Glutamatergic neuron (in vitro differentiated cells): ENCODE measurements around the gene SMARCA5. TPM values are rescaled to one million over a fixed set of nuclear protein-coding genes. Genes with fewer than 3 reads are reported as not detected.
"Not testable (repeated sequence)": the region's sequence is repeated elsewhere in the genome, so short reads cannot be mapped to it uniquely, and the experiment has no call there.

ENCODE experiments used
- DNase-seq: peaks from one replicate; pipeline ENCODE4 v3.0.0; 2022
- H3K27ac Mint-ChIP-seq: one replicate; pipeline ENCODE4 v1.8.0; 2020; ENCODE audit warnings: mild to moderate bottlenecking, mixed read lengths, inconsistent platforms; ENCODE audit not compliant: unreplicated experiment
- H3K27me3 Mint-ChIP-seq: one replicate; pipeline ENCODE4 v1.8.0; 2020; ENCODE audit warnings: mild to moderate bottlenecking, moderate library complexity, mixed read lengths, inconsistent platforms; ENCODE audit not compliant: unreplicated experiment
- H3K36me3 Mint-ChIP-seq: one replicate; pipeline ENCODE4 v1.8.0; 2020; ENCODE audit warnings: mild to moderate bottlenecking, mixed read lengths, inconsistent platforms; ENCODE audit not compliant: unreplicated experiment
- H3K4me1 Mint-ChIP-seq: one replicate; pipeline ENCODE4 v1.8.0; 2020; ENCODE audit warnings: mild to moderate bottlenecking, low read depth, mixed read lengths, inconsistent platforms; ENCODE audit not compliant: unreplicated experiment
- H3K4me3 Mint-ChIP-seq: one replicate; pipeline ENCODE4 v1.8.0; 2020; ENCODE audit warnings: mild to moderate bottlenecking, mixed read lengths, inconsistent platforms; ENCODE audit not compliant: unreplicated experiment
- H3K9me3 Mint-ChIP-seq: one replicate; pipeline ENCODE4 v1.8.0; 2020; ENCODE audit warnings: mild to moderate bottlenecking, moderate library complexity, mixed read lengths, inconsistent platforms; ENCODE audit not compliant: unreplicated experiment
- total RNA-seq: library from RNA; stranded (reverse); fragmentation: NEBNext Ultra II Directional; extraction: Animal tissue kit (Norgen Biotek cat#: 25700); gene quantifications from one replicate; pipeline ENCODE4 v1.2.1, GENCODE V29; 2021; ENCODE audit not compliant: unreplicated experiment
- TF ChIP-seq, protein P1 (sequence below): fragments of 200-600 bp; sonication (generic); IDR thresholded peaks from one replicate; pipeline ENCODE4 v1.5.0; 2021; ENCODE audit not compliant: partially characterized antibody, unreplicated experiment

Gene SMARCA5
- total RNA-seq, 1 donor from 2014 or later: 107 TPM

DNA sequence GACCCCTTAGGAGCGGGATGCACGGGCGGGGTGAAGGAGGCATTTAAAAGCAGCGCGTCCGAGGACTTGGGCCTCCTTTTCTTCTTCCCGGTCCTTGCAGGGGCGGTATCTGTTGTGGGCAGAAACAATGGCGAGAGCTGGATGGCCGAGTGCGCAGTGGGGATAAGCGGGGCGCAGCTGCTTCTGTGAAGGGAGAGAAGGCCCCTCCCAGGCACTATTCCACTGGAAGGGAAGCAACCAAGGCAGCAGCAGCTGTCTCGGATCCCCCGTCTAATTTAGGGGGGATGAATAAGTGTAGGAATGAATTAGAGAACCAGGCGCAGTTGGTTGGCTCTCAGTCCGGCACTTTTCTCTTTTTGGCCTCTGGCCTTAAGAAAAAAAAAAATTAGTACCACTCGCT, 995 bp downstream of the SMARCA5 start:
- peaks cover 4% of the 10 kb centered on the region for H3K36me3 Mint-ChIP-seq
- peaks cover 19% of the 10 kb centered on the region for H3K4me1 Mint-ChIP-seq
- peaks cover 15% of the 10 kb centered on the region for H3K27me3 Mint-ChIP-seq
- peak overlapping the region; percentile 100 for H3K27ac Mint-ChIP-seq
- peak overlapping the region; percentile 100 for H3K4me3 Mint-ChIP-seq
- DNase-seq: peak; percentile 77
- H3K9me3 Mint-ChIP-seq: peaks cover 16% of the 10 kb centered on the region
- TF ChIP-seq, protein P1, sequence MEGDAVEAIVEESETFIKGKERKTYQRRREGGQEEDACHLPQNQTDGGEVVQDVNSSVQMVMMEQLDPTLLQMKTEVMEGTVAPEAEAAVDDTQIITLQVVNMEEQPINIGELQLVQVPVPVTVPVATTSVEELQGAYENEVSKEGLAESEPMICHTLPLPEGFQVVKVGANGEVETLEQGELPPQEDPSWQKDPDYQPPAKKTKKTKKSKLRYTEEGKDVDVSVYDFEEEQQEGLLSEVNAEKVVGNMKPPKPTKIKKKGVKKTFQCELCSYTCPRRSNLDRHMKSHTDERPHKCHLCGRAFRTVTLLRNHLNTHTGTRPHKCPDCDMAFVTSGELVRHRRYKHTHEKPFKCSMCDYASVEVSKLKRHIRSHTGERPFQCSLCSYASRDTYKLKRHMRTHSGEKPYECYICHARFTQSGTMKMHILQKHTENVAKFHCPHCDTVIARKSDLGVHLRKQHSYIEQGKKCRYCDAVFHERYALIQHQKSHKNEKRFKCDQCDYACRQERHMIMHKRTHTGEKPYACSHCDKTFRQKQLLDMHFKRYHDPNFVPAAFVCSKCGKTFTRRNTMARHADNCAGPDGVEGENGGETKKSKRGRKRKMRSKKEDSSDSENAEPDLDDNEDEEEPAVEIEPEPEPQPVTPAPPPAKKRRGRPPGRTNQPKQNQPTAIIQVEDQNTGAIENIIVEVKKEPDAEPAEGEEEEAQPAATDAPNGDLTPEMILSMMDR: no peak

DNA sequence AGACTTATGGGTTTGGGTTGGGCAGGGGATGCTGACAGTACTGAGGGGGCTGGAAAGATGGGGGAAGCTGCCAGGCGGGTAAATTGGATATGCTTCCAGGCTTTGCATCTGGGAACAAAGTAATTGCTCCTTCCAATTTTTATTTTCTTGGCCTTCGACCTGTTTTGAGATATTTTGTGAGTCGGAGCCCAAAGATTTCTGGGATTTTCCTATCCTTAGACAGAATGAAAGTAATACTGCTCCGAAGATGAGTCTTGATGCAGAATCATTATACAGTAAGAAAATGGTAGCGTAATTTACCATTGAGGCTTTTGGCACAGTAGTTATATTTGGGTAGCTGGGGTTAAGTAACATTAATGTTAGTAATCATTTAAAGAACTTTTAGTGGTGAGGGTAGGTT, 1.4 kb downstream of the SMARCA5 start:
- H3K4me1 Mint-ChIP-seq: peaks cover 22% of the 10 kb centered on the region
- peaks cover 4% of the 10 kb centered on the region for H3K36me3 Mint-ChIP-seq
- H3K4me3 Mint-ChIP-seq: peak overlapping the region; percentile 100
- peaks cover 15% of the 10 kb centered on the region for H3K27me3 Mint-ChIP-seq
- H3K27ac Mint-ChIP-seq: peak overlapping the region; percentile 100
- no peak for DNase-seq
- TF ChIP-seq, protein P1: no peak
- H3K9me3 Mint-ChIP-seq: peaks cover 16% of the 10 kb centered on the region

DNA sequence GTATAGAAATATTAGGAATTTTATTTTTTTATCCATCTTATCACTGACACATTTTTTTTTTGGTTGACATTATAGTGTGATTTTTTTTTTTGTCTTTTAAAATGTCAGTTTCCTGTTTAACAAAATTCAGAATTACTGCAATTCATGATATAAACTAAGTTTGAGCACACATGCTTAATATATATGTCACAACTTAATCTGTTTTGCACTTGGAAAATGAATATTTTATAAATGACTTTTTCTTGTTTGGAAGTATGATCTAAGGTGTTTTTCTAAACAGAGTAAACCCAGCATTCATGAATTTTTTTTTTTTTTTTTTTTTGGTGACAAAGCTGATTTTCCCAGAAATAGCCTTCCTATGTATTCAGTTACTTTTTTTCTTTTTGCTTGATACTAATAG, 2.4 kb downstream of the SMARCA5 start:
- TF ChIP-seq, protein P1: no peak
- H3K4me3 Mint-ChIP-seq: peak overlapping the region; percentile 100
- peaks cover 23% of the 10 kb centered on the region for H3K4me1 Mint-ChIP-seq
- H3K36me3 Mint-ChIP-seq: peaks cover 4% of the 10 kb centered on the region
- DNase-seq: no peak
- peaks cover 16% of the 10 kb centered on the region for H3K9me3 Mint-ChIP-seq
- peak overlapping the region; percentile 28 for H3K27ac Mint-ChIP-seq
- H3K27me3 Mint-ChIP-seq: peaks cover 15% of the 10 kb centered on the region

DNA sequence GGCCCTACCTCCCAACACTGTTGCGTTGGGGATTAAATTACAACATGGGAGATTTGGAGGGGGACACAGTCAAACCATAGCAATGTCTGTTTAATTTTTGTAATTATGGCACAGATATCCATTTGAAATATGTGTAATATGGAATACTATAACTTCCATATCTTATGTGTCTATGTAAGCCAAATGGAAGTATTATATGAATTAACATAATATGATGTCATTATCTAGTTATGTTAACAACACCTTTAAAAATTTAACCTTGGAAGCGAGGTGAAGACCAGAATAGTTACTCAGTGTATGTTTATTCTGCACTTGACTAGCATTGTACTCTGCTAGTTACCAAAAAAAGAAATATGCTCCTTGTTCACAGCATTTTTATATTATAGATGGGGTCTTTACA, 4.3 kb downstream of the SMARCA5 start:
- TF ChIP-seq, protein P1: no peak
- H3K9me3 Mint-ChIP-seq: peaks cover 16% of the 10 kb centered on the region
- H3K36me3 Mint-ChIP-seq: peaks cover 4% of the 10 kb centered on the region
- DNase-seq: no peak
- H3K27ac Mint-ChIP-seq: no peak overlapping the region
- peaks cover 23% of the 10 kb centered on the region for H3K4me1 Mint-ChIP-seq
- peaks cover 15% of the 10 kb centered on the region for H3K27me3 Mint-ChIP-seq
- H3K4me3 Mint-ChIP-seq: peak overlapping the region; percentile 100

GRCh38 chr4:143524211-143524610, 10.7 kb downstream of the SMARCA5 start:
- H3K4me1 Mint-ChIP-seq: peaks cover 6% of the 10 kb centered on the region
- no peak overlapping the region for H3K27ac Mint-ChIP-seq
- DNase-seq: no peak
- no peaks in the 10 kb centered on the region for H3K36me3 Mint-ChIP-seq
- TF ChIP-seq, protein P1: no peak
- no peaks in the 10 kb centered on the region for H3K27me3 Mint-ChIP-seq
- H3K9me3 Mint-ChIP-seq: no peaks in the 10 kb centered on the region
- H3K4me3 Mint-ChIP-seq: no peak overlapping the region

GRCh38 chr4:143528046-143528445, 14.5 kb downstream of the SMARCA5 start:
- DNase-seq, H3K9me3 Mint-ChIP-seq, H3K27me3 Mint-ChIP-seq, H3K4me1 Mint-ChIP-seq, H3K4me3 Mint-ChIP-seq, H3K36me3 Mint-ChIP-seq, H3K27ac Mint-ChIP-seq: not testable (repeated sequence)
